Subcutaneous abdominal adipose tissue (tissue), 5 donors: ENCODE data around the gene ABCC4.

Experiments used
- H3K27ac ChIP-seq: one replicate; pipeline ENCODE4 v1.7.0; 2013; ENCODE audit warnings: low read depth, mild to moderate bottlenecking, inconsistent platforms, low read length, moderate library complexity
- H3K27me3 ChIP-seq, 5 donors: one replicate each; pipeline ENCODE4 v1.7.0; 2013; ENCODE audit warnings: low read length in 5 of 5, inconsistent platforms in 1 of 5; ENCODE audit not compliant: control insufficient read depth in 5 of 5, insufficient read depth in 4 of 5
- H3K36me3 ChIP-seq, 5 donors: one replicate each; pipeline ENCODE4 v1.7.0; 2013; ENCODE audit warnings: low read length in 5 of 5; ENCODE audit not compliant: control insufficient read depth in 5 of 5, insufficient read depth in 5 of 5
- H3K4me1 ChIP-seq, 5 donors: one replicate each; pipeline ENCODE4 v1.7.0; 2013; ENCODE audit warnings: low read length in 5 of 5, mild to moderate bottlenecking in 3 of 5, moderate library complexity in 1 of 5; ENCODE audit not compliant: control insufficient read depth in 5 of 5, insufficient read depth in 5 of 5
- H3K4me3 ChIP-seq, 5 donors: one replicate each; pipeline ENCODE4 v1.7.0; 2013; ENCODE audit warnings: low read length in 5 of 5, low read depth in 1 of 5
- H3K9ac ChIP-seq, 5 donors: one replicate each; pipeline ENCODE4 v1.7.0; 2013; ENCODE audit warnings: low read length in 5 of 5, mild to moderate bottlenecking in 4 of 5, moderate library complexity in 3 of 5
- H3K9me3 ChIP-seq, 5 donors: one replicate each; pipeline ENCODE4 v1.7.0; 2013; ENCODE audit warnings: low read length in 5 of 5; ENCODE audit not compliant: control insufficient read depth in 5 of 5
- donor health status: healthy.
- donor health status: healthy.
- donor health status: healthy.
- donor health status: healthy.
- donor health status: healthy.

ABCC4 gene

GRCh38 chr13:95133498-95133897, 167.8 kb downstream of the ABCC4 start:
- H3K27me3 ChIP-seq, result no peaks in the 10 kb centered on the region

GRCh38 chr13:95129004-95129403, 172.2 kb downstream of the ABCC4 start:
- Histone ChIP-seq H3K9ac (no peak overlapping the region), H3K4me3 (no peak overlapping the region), H3K27me3 (no peaks in the 10 kb centered on the region), H3K9me3 (no peaks in the 10 kb centered on the region), H3K27ac (no peak overlapping the region), H3K36me3 (no peaks in the 10 kb centered on the region), H3K4me1 (no peaks in the 10 kb centered on the region)

More at GRCh38 chr13:95133498-95133897, 167.8 kb downstream of the ABCC4 start:
- Histone ChIP-seq H3K4me1 (no peaks in the 10 kb centered on the region), H3K36me3 (no peaks in the 10 kb centered on the region), H3K27ac (no peak overlapping the region), H3K4me3 (no peak overlapping the region), H3K9ac (no peak overlapping the region), H3K9me3 (no peaks in the 10 kb centered on the region)

- H3K27ac ChIP-seq, result no peak overlapping the region
- no peaks in the 10 kb centered on the region for H3K36me3 ChIP-seq
- no peaks in the 10 kb centered on the region for H3K9me3 ChIP-seq
- H3K9ac ChIP-seq, result no peak overlapping the region
- H3K4me1 ChIP-seq, result no peaks in the 10 kb centered on the region
- no peaks in the 10 kb centered on the region for H3K27me3 ChIP-seq
- H3K4me3 ChIP-seq, result no peak overlapping the region
These were observed 173.1 kb downstream of the ABCC4 start for GRCh38 chr13:95128045-95128643.

GRCh38 chr13:95124959-95125358, 176.3 kb downstream of the ABCC4 start:
- Histone ChIP-seq H3K9me3 (no peaks in the 10 kb centered on the region), H3K4me1 (no peaks in the 10 kb centered on the region)

GRCh38 chr13:95123726-95124125, 177.5 kb downstream of the ABCC4 start:
- H3K9me3 ChIP-seq, result no peaks in the 10 kb centered on the region
- H3K27me3 ChIP-seq, result no peaks in the 10 kb centered on the region
- H3K9ac ChIP-seq, result no peak overlapping the region
- no peak overlapping the region for H3K27ac ChIP-seq
- no peaks in the 10 kb centered on the region for H3K36me3 ChIP-seq
- H3K4me3 ChIP-seq, result no peak overlapping the region
- no peaks in the 10 kb centered on the region for H3K4me1 ChIP-seq

More at GRCh38 chr13:95124959-95125358, 176.3 kb downstream of the ABCC4 start:
- no peak overlapping the region for H3K4me3 ChIP-seq
- H3K9ac ChIP-seq, result no peak overlapping the region
- H3K27me3 ChIP-seq, result no peaks in the 10 kb centered on the region
- H3K27ac ChIP-seq, result no peak overlapping the region
- H3K36me3 ChIP-seq, result no peaks in the 10 kb centered on the region

- H3K4me3 ChIP-seq, result no peak overlapping the region
- H3K27ac ChIP-seq, result no peak overlapping the region
- H3K9me3 ChIP-seq, result no peaks in the 10 kb centered on the region
- H3K36me3 ChIP-seq, result no peaks in the 10 kb centered on the region
- H3K4me1 ChIP-seq, result no peaks in the 10 kb centered on the region
- no peak overlapping the region for H3K9ac ChIP-seq
- no peaks in the 10 kb centered on the region for H3K27me3 ChIP-seq
These were observed 179.2 kb downstream of the ABCC4 start for GRCh38 chr13:95122063-95122462.

- Histone ChIP-seq H3K4me1 (no peaks in the 10 kb centered on the region), H3K9me3 (no peaks in the 10 kb centered on the region), H3K27ac (no peak overlapping the region), H3K27me3 (no peaks in the 10 kb centered on the region), H3K4me3 (no peak overlapping the region), H3K9ac (no peak overlapping the region), H3K36me3 (no peaks in the 10 kb centered on the region)
These were observed 179.7 kb downstream of the ABCC4 start for GRCh38 chr13:95121516-95121915.

GRCh38 chr13:95120650-95121049, 180.6 kb downstream of the ABCC4 start:
- Histone ChIP-seq H3K27ac (no peak overlapping the region), H3K4me3 (no peak overlapping the region), H3K27me3 (no peaks in the 10 kb centered on the region), H3K4me1 (no peaks in the 10 kb centered on the region), H3K9me3 (no peaks in the 10 kb centered on the region), H3K9ac (no peak overlapping the region), H3K36me3 (no peaks in the 10 kb centered on the region)

GRCh38 chr13:95118541-95119324, 182.5 kb downstream of the ABCC4 start:
- Histone ChIP-seq H3K27me3 (no peaks in the 10 kb centered on the region), H3K9ac (no peak overlapping the region), H3K27ac (no peak overlapping the region), H3K4me1 (no peaks in the 10 kb centered on the region), H3K4me3 (no peak overlapping the region), H3K9me3 (no peaks in the 10 kb centered on the region), H3K36me3 (no peaks in the 10 kb centered on the region)

GRCh38 chr13:95117092-95117491, 184.2 kb downstream of the ABCC4 start:
- no peaks in the 10 kb centered on the region for H3K36me3 ChIP-seq
- H3K4me1 ChIP-seq, result no peaks in the 10 kb centered on the region
- no peak overlapping the region for H3K27ac ChIP-seq
- H3K9ac ChIP-seq, result no peak overlapping the region
- no peak overlapping the region for H3K4me3 ChIP-seq
- H3K27me3 ChIP-seq, result no peaks in the 10 kb centered on the region
- no peaks in the 10 kb centered on the region for H3K9me3 ChIP-seq
